HG02981 (cell line): ENCODE results near the gene PTOV1.

ENCODE experiments used
- ATAC-seq: cut with Tn5 transposase; IDR thresholded peaks from one replicate; pipeline ENCODE4 v1.9.1; 2021; ENCODE audit warnings: mild to moderate bottlenecking, moderate library complexity; ENCODE audit not compliant: unreplicated experiment

Gene PTOV1

DNA sequence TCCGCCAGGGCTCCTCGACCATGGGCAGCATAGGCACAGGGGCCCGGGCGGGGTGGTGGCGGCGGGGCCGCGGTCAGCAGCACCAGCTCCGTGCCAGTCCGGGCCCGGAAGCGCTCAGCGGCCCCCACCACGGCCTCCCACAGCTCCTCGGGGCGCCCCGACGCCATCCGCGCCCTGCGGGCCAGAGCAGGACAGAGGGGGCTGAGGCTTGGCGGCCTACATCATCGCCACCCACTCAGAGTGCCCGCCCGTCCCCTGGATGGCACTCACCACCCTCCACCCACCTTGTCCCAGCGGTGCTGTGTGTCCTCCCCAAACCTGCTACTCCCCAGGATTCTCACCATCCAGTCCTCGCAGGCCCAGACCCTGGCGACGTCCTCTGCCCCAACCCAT lies 22.2 kb downstream of the PTOV1 start:
- no peak for ATAC-seq

DNA sequence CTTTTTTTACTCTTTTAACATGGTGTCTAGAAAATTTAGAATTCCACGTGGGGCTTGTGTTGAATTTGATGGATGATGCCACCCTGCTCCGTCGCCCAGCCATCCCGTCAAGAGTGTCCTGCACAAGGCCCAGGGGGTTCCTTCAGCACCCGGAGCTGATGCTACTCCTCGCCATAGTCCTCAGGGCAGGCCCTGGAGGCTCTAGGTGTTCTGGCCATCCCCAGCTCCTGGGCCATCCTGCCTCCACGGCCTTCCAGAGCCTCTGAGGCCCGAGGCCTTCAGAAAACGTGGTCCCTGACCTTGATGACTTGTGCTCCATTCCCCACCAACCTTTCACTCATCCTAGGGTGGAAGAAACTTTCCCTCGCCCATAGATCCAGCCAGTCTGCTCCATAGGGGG lies 22.9 kb downstream of the PTOV1 start:
- no peak for ATAC-seq

DNA sequence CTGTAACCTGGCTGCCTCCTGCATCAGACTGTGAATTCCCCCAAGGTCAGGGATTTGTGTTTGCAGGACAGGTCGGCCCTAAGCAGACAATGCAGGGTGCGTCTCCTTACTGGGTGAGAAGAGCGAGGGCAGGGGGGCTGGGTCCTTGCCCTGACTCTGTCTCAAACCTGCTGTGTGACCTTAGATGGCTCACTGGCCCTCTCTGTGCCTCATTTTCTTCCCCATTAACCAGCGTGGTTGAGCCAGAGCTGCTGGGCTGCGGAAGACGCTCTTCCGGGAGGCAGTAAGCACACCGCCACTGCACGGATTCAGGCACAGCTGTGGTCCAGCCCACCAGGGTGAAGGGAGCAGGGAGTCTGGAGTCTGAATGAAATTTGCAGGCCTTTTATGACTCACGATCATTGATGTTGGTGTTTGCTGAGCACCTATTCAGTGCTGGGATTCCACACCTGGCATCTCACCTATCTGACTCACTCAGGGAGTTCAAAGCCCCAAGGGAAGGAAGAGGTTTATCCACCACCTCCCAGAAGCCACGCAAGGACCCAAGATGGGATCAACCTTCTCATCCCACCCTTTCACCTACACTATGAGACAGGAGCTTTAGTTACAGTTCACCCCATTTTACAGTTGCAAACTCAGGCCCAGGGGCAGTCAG lies 23.7 kb downstream of the PTOV1 start:
- no peak for ATAC-seq

DNA sequence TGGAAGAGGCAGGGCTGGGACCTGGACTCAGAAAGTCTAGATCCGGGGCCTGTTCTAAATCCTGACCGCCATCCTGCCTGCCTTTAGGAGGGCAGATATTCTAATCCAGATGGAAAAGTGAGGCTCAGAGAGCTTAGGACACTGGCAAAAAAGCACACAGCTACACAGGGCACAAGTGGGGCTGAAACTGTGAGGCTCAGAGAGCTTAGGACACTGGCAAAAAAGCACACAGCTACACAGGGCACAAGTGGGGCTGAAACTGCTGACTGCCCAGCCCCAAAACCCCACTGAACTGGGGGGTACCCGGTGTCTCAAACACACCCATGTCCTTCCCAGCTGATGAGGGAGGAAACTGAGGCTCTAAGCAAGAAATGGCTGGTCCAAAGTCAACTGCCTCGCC lies 24.2 kb downstream of the PTOV1 start:
- no peak for ATAC-seq

DNA sequence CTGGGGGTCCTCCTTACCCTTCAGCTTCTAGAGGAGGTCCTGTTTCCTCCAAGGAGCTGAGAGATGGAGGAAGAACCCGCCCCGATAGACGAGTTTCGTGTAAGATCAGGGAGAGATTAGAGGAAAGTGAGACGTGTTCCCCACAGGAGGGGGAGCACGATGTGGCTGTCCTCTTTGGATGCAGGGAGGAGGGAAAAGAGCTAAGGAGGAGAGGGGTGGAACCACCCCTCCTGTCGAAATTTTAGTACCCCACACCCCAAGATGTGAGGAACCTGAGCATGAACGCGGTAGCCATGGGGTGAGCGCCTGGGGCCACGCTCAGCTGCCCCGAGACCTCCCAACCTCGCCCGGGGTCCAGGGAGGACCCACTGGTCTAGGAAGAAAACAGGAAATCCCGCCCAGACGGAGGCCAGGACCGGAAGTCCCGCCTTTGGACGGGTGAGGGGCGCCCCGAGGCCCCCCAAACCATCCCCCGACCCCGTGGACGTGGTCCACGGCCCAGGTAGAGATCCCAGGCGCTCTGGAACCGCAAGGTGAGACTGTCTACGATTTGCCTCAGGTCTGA lies 25.0 kb downstream of the PTOV1 start:
- no peak for ATAC-seq

DNA sequence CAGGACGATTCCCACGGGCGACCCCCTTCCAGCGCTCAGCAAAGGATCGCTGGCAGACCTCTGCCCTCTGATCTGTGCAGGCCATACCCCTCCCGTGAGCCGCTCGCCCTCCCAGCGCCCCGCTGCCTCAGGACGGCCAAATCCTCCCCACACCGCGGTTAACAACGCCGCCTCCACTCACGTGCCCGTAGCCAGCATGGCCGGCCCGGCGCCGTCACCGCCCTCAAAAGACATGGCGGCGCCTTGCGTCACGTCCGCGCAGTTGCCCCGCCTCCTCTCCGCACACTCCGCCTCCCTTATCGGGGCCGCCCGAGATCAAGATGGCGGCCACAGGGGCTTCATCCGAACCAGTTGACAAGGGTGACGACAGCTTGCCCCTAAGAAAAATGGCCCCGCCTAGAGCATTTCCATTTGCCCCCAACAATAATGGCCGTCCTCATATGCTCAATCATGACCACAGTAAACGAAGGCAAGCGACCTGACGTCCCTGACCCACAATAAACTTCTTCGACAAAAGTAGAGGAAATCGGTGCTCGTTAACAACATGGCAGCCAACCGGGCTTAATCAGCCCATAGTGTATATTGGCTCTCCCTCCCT lies 25.6 kb downstream of the PTOV1 start:
- peak; percentile 37 for ATAC-seq

DNA sequence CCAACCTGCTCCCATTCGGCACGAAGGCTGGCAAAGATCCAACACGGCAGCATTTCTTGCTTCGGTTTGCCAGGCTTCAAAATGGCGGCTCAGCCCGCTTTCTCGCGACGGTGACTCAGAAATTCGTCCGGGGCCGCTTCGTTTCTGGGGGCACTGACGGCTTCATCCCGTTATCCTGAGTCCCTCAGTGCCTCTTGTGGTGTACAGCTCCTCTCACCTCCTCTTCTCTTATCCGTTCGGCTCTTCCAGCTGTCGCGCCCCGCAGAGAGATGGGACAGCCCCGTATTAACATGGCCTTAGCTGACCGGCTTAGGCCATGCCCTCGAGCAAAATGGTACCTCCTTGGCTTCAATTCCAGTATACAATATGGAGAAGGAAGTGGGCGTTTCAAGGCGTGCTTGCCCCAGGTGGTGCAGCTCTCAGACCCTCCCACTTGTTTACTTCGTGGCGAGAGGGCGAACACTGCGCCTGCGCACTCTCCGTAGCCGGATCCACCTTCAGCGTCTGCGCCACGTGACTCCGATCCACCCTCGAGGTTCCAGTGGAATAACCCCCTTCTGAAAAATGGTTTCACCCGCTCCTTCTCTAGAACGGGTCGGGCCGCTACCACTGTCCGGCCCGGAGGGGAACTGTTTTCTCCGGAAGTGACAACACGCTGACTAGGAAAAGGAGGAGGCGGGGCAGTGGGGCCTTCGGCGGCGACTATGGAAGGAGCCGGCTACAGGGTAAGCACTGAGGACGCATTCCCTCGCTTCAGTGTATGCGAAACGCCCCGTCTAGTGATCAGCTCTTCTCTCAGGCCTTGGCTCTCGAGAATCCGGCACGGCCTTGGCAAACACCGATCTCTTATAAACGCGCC lies 26.3 kb downstream of the PTOV1 start, which contains the start of the genes AKT1S1 and TBC1D17:
Gene AKT1S1 (minus strand): TSS at position 336 of the 859 bp plus-strand sequence. CDS start 4,060 bp downstream, outside the sequence.
Gene TBC1D17 (plus strand): TSS at position 683 of the 859 bp plus-strand sequence. CDS start 22 bp downstream, at position 705.
- peak; percentile 61 for ATAC-seq

DNA sequence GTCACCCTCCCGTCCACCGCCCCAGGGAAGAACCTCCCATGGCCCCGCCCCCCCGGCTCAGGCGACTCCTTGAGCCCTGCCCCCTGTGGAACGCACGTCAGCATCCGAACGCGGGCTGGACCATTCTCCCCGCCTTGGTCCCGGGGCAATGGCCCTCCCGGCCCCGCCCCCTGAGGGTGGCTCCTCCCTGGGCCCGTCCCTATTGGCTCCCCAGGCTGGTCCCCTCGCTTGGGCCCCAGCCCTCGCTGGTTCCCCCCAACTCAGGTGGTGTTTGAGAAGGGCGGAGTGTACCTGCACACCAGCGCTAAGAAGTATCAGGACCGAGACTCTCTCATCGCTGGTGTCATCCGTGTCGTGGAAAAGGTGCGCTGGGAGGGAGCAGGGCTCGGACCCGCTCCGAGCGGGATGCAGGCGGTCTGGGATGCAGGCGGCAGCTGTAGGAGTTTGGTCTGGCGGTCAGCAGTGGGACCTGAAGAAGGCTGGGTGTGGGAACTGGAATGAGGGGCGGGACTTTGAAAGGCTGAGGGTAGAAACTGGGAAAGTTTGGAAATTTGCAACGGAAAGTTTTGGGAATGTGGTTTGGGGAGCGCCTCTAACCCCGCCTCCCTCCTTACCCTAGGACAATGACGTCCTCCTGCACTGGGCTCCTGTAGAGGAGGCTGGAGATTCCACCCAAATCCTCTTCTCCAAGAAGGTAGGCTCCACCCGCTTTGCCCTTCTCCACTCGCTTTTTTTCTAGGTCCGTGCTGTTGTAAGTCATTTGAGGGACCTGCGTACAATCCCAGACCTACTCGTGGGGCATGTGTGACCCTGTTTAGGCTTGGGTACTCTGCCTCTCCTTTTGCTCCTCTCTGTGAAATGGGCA lies 27.2 kb downstream of the PTOV1 start:
- ATAC-seq, result peak; percentile 46

DNA sequence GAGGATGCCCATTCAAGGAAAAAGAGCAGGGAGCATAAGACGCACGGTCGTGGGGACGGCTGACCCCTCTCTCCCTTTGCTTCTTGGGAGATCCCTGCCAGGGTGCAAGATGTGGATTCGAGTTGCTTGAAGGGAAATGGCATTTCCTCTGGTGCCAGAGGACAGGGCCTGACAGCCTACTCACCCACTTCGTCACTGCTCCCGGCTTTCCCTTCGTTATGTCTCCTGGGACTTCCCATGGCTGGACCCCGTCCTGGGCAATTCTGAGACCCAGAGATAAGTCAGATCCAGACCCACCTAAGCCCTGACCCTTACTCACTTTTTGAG lies 27.7 kb downstream of the PTOV1 start:
- no peak for ATAC-seq

DNA sequence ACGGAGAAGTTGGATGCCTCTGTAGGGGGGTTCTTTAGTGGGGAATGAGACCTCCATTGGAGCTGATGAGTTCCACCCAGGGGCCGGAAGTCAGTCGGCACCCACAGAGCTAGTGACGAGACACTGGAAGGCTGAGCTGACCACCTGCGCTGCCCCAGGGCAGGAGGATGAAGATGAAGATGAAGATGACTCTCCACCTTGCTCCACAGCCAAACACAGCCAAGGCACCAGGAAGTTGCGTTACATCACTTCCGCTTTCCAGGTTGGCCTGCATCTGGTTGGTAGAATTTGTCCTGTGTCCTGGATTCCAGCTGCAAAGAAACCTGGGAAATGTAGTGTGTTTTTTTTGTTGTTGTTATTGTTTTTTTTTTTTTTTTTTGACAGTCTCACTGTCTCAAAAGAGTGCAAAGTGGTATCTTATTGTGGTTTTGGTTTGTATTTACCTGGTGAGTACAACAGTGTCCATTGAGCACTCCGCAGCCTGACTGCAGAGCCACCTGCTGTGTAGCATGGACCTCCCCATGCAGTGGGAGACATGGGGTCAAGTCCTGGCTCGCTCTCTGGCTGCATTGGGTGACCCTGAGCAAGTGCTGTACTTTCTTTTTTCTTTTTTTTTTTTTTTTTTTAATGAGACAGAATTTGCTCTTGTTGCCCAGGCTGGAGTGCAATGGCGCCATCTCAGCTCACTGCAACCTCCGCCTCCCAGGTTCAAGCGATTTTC lies 28.4 kb downstream of the PTOV1 start:
- no peak for ATAC-seq

DNA sequence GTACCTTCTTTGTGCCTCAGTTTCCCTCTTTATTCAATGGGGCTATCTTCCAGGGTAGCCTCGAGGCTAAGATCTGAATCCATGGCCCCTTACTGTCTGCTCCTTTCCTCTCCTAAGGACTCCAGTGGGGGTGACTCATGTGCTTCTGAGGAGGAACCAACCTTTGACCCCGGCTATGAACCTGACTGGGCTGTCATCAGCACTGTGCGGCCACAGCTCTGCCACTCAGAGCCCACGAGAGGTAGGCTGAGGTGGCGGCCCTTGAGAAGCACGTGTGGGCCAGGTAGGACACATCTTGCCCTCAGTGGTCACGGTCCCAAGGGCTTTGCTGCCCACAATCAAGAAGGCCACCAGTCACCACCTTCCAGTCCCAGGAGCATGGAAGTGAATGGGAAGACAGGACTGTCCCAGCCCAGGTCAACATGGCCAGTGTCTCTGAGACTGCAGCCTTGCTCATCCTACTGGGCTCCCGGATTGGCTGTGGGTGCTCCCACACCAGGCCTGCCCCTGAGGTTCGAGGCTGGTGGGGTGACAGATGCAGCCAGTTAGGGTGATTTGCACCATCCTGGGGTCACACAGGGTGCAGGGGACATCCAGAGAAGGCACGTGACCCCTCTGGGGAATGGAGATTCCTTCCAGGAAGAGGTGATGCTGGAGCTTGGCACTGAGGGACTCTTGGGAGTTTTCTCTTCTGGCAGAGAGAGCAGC lies 29.4 kb downstream of the PTOV1 start:
- no peak for ATAC-seq

DNA sequence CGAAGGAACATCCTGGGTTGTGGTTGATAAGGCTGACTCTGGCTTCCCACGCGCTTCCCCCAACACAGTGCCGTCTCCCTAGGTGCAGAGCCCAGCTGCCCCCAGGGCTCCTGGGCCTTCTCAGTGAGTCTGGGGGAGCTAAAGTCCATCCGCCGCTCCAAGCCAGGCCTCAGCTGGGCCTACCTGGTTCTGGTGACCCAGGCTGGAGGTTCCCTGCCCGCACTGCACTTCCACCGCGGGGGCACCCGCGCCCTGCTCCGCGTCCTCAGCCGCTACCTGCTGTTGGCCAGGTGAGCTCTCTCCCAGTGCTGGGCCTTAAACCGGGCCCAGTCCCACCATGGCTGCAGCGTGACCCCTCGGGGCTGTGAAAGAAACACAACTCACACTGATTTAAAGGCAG lies 30.2 kb downstream of the PTOV1 start:
- ATAC-seq, result no peak

DNA sequence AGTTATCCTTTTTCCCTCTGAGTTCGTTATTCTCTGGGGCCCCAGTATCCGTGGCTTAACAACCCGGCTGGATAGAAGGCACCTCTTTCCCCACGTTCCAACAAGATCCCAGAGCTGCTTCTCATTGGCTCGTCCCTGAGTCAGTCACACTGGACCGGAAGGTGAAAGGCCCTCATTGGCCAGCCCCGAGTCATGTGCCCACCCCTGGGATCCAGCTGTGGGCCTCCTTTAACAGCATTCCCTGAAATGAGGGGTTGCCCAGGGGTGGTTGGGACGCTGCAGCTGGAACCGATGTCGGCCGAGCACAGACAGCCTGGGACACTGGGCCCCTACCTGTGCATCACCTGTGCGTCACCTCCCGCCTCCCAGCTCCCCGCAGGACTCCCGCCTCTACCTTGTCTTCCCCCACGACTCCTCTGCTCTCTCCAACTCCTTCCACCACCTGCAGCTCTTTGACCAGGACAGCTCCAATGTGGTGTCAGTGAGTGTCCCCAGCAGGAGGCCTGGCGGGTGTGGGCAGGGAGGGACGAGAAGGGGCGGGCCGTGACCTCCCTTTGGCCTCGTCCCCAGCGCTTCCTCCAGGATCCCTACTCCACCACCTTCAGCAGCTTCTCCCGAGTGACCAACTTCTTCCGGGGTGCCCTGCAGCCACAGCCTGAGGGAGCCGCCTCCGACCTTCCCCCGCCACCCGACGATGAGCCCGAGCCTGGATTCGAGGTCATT lies 30.9 kb downstream of the PTOV1 start:
- ATAC-seq, result no peak

DNA sequence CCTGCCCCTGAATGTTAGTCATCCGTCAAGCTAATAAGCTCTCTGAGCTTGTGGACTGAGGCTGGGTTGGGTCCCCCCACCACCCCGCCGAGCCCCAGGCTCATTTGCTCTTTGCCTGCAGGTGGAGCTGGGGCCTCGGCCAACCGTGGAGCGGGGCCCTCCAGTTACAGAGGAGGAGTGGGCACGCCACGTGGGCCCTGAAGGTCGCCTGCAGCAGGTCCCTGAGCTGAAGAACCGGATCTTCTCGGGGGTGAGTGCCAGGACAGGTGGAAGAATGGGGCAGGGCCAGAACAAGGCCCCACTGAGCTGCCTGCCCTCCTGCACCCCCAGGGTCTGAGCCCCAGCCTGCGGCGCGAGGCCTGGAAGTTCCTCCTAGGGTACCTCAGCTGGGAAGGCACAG lies 31.7 kb downstream of the PTOV1 start:
- no peak for ATAC-seq

DNA sequence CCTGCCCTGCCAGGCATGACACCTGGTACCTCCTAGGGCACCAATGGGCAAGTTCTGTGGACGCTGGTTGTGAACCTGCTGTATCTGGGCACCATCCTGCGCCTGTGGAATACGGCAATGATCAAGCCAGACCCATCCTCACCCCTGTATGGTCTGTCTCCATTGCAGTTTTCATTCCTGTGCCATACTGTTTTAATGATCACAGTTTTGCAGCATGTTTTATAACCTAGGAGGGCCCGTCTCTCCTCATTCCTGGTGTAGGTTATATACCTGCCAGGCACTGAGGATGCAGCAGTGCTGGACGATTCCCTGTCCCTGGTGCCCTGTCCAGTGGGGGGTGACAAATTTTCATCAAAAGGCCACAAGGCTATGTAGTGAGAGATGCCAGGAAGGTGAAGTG lies 32.1 kb downstream of the PTOV1 start:
- no peak for ATAC-seq

DNA sequence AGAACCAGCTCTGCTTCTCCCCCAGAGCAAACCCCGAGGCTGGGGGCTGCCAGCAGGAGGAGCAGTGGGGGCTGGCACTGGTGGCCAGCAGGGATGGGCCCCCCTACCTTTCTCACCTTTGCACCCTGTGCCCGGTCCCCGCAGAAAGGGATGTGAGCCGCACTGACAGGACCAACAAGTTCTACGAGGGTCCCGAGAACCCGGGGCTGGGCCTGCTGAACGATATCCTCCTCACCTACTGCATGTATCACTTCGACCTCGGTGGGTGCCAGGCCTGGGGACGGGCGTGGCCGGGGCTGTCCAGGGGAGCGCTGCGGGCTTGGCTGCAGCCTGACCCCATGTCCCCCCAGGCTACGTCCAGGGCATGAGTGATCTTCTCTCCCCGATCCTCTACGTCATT lies 33.1 kb downstream of the PTOV1 start:
- no peak for ATAC-seq

DNA sequence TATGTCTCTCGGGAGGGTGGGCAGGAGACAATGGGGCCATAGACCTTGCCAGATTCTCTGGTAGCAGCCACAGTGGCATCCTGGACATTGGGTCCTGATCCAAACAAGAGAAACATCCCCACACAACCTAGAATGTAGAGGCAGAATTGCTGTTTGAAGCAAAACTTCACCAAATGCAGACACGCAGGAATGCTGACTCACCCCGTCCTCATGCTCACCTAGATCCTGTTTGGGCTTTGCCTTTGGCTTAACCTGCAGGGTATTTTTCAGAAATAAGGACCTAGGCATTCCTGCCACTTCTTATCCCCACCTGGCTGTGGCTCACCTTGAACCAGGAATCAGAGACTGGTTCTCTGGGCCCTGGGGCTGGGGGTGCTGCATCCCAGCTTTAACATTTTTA lies 33.8 kb downstream of the PTOV1 start:
- no peak for ATAC-seq

DNA sequence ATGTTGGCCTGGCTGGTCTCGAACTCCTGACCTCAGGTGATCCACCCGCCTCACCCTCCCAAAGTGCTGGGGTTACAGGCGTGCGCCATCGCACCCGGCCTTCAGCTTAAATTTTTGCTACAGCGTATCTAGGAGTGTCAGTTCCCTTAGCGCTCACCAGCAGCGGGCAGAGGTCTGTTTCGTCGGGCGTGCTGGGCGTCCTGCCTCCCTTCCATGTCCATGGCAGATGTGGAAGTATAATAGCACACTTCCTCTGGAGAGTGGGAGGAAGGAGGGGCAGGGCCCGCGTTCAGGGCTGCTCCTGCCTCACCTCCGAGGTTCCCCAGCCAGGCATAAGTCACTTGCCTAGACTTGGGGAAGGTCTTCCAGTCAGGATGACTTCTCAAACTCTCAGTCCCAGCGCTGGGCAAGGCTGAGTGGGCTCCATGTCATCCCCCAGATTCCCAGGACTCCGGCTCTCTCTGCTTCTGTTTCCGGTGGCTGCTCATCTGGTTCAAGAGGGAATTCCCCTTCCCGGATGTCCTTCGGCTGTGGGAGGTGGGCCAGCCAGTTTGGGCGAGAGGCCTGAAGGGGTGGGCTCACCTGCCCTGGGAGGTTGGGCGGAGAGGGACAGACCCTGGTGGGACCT lies 36.2 kb downstream of the PTOV1 start:
- no peak for ATAC-seq
